Left renal cortex interstitium (tissue), 4 donors: ENCODE results near the gene NPTX1. TPM values are rescaled to one million over a fixed set of nuclear protein-coding genes. Genes with fewer than 3 reads are reported as not detected.

Experiments used
- DNase-seq, 4 donors: peaks; one replicate each; pipeline ENCODE4 v3.0.0-alpha.2; 2013; ENCODE audit warnings: low read depth in 4 of 4, low spot score in 2 of 4, missing footprints in 1 of 4
- polyA plus RNA-seq, 4 donors: library from polyadenylated mRNA; unstranded; fragments of 120-200 nt; gene quantifications; one replicate each; pipeline ENCODE4 v1.2.1, GENCODE V29; 2013; ENCODE audit not compliant: insufficient read length in 4 of 4

Gene NPTX1
- polyA plus RNA-seq, 4 donors, result 0.95 to 1.5 (median 1.1) TPM

- DNase-seq, result no peak
These were observed 28.6 kb downstream of the NPTX1 start for GRCh38 chr17:80447790-80448189.

GRCh38 chr17:80446645-80447405, 29.6 kb downstream of the NPTX1 start:
- no peak for DNase-seq

GRCh38 chr17:80445726-80446110, 30.7 kb downstream of the NPTX1 start:
- DNase-seq, result no peak

DNA sequence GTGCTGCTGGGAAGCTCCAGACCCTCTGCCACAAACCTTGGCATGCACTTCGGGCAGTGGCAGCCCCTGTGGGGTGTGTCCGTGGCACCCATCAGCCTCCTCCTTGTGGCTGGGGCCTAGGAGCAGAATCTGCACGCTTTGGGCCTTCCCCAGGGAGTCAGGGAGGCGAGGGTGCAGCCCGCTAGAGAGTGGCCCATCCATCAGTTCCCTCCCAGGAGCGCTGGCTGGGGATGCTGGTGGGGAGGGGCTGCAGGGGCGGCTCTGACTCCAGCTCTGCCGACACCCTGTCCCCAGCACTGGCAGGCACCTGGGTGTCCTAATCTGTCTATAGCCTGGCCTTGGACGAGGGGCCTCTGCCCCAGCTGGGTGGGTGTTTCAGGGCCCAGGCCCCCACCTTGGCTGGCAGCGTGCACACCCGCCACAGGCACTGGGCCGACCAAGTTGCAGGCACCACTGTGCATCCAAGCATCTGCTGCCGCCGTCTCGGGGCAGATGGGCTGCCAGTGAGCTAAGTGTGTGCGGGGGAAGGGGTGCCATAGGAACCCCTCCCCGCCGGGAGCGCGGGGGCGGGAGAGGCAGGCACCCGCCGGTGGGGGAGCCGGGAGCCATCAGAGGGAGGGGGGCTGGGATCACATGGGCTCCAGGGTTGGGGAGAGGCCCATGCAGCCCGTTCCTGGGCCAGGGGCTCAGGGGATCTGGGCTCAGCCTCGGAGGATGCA, 31.2 kb downstream of the NPTX1 start:
- DNase-seq, result no peak

DNA sequence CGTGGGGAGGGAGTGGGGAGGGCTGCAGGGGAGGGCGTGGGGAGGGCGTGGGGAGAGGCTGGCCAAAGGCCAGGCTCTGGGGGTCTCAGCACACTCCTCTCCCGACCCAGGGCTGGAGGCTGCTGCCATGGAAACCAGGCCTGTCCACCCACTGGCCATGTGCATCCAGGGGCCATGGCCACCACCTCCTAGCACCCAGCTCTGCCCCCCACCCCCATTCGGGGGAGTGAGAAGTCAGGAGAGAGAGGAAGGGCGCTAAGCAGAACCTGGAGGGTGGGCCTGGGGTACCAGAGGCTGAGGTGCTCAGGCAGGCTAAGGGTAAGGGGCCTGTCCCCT, 31.8 kb downstream of the NPTX1 start:
- no peak for DNase-seq

GRCh38 chr17:80443916-80444643, 32.3 kb downstream of the NPTX1 start:
- no peak for DNase-seq

DNA sequence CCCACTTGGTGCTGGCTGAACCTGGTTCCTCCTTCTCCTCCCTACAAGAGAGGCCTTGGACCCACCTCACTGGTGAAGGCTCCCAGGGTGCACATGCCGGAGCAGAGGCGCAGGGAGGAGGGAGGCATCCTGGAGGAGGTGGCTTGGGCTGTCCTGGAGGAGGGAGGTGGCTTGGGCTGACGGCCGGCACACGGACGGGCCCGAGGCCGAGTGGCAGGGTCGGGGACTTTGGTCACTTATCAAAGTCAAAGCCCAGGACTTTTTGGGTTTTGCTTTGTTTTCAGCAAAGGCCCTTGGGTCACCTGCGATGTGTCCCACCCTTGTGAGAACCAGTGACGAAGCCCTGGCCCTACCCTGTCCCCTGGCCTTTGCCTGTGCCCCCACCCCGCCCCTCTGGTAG, 32.9 kb downstream of the NPTX1 start:
- DNase-seq, result no peak

DNA sequence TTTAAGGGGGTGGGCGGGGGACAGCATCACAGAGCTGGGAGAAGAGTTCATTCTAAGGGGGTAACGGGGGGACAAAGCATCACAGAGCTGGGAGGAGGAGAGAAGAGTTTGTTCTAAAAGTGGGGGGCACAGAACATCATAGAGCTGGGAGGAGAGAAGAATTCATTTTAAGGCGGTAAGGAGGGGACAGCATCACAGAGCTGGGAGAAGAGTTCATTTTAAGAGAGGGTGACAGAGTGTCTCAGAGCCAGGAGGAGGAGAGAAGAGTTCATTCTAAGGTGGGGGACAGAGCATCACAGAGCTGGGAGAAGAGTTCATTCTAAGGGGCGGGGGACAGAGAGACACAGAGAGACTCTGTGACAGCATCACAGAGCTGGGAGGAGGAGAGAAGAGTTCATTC, 33.6 kb downstream of the NPTX1 start:
- no peak for DNase-seq

DNA sequence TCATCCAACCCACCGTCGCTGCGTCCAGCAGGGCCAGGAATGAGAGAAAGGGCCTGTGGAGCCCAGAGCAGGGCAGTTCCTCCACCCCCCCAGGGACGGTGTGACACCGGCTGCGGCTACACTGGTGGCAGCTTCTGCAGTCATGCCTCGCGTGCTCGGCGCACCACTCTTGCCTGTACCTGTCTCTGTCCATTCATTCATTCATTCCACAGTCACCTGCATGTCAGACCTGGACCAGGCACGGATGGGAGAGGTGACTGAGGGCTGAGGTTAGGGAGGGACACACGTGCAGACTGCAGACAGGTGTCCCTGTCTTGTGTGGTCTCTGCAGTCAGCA, 34.1 kb downstream of the NPTX1 start:
- no peak for DNase-seq

GRCh38 chr17:80441598-80442322, 34.6 kb downstream of the NPTX1 start:
- DNase-seq, result no peak

- DNase-seq, result peak; percentile 19 to 74 (median 58)
These were observed 35.3 kb downstream of the NPTX1 start for GRCh38 chr17:80441133-80441578.

- no peak for DNase-seq
These were observed 36.9 kb downstream of the NPTX1 start for GRCh38 chr17:80439499-80439898.

DNA sequence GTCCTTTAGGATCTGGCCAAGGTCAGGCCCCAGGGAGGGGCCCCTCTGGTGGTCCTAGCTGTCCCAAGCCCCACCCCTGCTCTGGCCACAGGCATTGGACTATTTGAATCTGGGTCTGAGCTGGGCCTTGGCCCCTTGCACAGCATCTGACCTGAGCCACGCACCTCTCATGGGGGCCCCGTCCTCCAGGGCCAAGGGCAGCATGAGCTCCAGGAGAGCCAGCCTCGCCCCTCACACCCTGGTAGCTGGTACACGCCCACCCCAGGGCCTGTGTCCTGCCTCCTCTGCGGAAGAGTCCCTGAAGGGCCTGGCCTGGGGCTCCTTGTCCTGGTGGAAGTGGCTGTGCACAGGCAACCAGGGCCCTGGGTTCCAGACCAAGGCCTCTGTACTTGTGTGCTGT, 37.6 kb downstream of the NPTX1 start:
- no peak for DNase-seq

DNA sequence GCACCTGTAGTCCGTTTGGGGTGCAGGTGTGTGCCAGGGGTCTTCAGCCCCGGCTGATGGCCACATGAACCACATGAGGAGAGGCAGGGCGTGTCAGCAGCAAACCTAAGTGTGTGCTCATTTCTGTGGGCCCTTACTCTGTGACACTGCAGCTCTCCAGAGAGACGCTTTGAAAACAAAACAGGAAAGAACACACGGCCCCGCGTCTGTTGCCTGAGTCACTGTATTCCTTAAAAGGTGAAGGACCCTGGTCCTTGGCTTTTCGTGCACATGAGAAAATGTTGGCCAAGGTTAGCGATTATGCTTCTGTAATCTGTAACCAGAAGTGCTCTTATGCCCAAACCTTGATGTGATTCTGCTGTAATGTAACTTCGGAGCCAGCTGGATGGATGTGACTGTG, 38.9 kb downstream of the NPTX1 start:
- DNase-seq, result no peak

GRCh38 chr17:80433916-80434666, 42.3 kb downstream of the NPTX1 start:
- no peak for DNase-seq

- DNase-seq, result no peak
These were observed 43.4 kb downstream of the NPTX1 start for GRCh38 chr17:80432961-80433550.

GRCh38 chr17:80432350-80432955, 44.0 kb downstream of the NPTX1 start:
- DNase-seq, result no peak

GRCh38 chr17:80431246-80432195, 44.9 kb downstream of the NPTX1 start:
- no peak for DNase-seq
